ENCODE measurements around the gene TSSK2. TPM values are rescaled to one million over a fixed set of nuclear protein-coding genes. Genes with fewer than 3 reads are reported as not detected.
"Not testable (repeated sequence)": the region's sequence is repeated elsewhere in the genome, so short reads cannot be mapped to it uniquely, and the experiment has no call there.

Gene TSSK2
- polyA plus RNA-seq, 5 donors = 0.35 to 0.44 (median 0.37) TPM; not detected in 2

DNA sequence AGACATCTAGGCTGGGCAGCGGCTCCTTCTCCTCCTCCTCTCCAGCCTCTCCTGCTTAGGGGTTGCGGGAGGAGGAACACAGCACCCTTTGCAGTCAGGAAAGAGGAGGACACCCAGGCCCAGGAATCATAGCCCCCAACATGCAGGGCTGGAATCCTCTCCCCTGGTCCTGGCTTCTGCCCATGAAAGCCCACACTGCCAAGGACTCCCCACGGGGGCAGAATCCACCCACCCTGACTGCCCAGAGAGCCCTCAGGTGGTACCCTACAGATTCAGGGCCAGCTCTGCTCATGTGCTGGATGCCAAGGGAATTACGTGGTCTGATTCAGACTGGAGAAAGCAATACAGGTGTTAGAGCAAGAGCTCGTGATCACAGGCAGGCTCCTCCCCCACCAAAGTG lies 8.9 kb downstream of the TSSK2 start:
- DNase-seq = no peak

DNA sequence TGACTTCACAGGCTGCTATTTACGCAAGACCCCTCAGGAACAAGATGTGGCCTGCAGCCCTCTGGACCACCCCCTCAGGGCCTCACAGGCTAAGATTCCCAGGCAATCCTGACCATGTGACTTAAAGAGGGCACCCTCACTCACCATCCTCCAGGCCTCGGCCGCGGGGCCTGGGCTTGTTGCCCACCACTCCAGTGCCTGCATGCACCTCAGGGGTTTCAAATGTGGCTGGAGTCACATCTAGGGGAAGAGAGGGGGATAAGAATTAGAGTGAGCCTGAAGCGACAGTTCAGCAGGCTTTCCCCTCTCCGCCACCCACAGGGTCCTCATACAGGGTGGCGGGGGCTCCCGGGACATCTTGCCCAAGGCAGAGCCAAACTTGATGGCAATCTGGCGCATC lies 11.3 kb downstream of the TSSK2 start:
- DNase-seq = no peak

DNA sequence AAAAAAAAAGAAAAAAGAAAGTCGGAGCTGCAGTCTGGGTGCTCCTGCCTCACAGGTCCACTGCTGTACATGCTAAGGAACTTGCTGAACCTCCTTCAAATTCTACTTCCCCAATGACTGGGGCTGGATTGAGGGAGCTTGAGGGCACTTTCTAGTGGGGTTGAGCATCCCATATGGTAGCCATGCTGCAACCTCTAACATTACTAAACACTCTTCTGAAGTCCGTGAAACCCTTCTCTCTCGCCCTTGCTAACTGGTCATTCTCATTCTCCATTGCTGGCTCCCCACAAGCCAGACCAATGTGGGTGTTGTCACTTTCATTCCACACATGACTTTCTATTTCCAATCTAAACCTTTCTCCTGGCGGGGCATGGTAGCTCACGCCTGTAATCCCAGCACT lies 12.1 kb downstream of the TSSK2 start:
- no peak for DNase-seq

DNA sequence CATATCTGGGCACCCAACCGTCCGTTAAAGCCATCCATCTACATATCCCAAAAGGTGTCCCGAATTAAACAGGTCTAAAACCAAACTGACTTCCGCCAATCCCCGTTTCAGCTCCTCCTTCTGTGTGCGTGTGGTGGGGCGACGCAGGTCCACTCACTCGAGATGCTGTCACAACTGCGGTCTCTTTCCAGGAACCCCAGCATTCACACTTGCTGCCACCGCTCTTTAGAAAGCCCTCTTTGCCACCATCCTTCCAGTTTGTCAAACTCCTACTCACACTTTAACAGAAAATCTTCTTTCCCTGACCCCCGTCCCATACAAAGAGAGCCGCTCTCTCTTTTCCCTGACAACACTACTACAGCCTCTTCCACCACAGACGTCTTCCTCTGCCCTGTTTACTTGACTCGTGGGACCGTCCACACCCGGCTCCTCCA lies 12.9 kb downstream of the TSSK2 start:
- DNase-seq = no peak

DNA sequence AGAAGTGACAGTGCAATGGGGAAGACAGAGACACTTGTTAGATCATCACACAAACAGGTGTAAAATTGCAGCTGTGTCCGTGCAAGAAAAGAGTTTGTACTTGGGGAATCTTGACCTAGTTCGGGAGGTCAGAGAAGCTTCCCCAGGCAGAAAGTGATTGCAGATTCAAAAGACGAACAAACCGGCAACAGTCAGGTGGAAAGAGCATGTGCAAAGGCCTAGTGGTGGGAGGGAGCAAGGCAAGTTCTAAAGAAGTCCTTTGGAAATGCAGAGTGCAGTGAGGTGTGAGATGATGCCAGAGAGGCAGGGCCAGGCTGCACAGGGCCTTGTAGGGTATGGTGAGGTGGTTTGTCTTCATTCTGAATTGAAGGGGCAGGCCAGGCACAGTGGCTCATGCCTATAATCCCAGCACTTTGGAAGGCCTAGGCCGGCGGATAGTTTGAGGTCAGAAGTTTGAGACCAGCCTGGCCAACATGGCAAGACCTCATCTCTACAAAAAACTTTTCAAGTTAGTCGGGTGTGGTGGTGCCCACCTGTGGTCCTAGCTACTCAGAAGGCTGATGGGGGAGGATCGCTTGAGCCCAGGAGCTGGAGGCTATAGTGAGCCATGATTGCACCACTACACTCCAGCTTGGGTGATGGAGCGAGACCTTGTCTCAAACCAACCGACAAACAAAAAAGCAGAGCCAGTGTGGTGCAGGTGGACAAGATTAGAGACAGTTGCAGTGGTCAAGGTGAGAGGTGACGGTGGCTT lies 15.3 kb downstream of the TSSK2 start:
- no peak for DNase-seq

DNA sequence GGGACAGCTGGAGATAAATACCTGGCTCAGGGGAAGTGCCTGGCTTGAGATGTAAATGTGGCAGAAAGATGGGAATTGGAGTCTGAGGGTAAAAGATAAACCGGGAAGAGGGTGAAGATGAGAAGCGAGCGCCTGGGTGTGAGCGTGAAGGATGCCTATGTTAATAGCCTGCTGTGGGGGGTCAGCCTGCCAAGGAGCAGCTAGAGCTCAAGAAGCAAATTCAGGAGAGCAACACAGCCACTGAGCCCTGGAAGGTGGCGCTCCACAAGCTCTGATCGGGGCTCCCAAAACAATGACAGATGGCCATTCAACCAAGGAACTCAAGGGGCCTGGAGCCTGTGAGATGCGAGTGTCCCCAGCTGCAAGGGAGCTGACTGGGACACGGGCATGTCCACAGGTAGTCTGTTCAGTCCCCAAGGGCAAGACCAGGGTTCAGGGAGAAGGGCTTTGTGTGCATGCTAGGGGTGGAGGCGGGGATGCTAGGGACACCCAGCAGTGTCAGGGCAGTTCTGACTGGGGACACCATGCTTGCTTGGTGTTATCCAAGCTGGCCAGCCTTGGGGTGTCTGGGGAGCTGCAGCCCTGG lies 16.2 kb downstream of the TSSK2 start:
- no peak for DNase-seq

DNA sequence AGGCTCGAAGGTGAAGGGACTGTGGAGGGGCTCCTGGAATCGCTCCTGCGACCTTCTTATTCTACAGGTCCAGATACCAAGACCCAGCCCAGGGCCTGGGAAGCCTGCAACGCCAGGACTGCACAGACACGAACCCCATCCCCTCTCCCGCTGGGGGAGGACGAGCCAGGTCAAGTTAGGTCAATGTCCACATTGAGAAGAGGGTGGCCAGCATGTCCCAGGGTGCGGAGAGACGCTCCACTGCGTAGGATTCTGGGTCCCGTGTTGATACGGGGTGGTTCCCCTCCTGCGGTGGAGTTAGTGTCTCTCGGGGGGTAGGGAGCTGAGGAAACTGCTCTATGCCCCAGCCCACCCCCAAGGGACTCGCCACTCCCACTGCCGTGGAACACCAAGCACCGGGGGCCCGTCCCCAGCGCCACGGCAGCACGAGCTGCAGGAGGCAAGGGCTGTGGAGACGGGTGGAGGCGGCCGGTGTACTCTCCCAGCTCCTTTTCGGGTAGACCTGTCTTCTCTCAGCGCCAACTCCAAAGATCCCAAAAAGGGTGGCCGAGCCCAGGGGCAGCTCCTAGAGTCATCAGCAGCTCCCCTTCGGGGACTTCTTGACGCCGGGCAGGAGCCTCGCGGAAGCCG lies 17.4 kb downstream of the TSSK2 start:
- DNase-seq = no peak

DNA sequence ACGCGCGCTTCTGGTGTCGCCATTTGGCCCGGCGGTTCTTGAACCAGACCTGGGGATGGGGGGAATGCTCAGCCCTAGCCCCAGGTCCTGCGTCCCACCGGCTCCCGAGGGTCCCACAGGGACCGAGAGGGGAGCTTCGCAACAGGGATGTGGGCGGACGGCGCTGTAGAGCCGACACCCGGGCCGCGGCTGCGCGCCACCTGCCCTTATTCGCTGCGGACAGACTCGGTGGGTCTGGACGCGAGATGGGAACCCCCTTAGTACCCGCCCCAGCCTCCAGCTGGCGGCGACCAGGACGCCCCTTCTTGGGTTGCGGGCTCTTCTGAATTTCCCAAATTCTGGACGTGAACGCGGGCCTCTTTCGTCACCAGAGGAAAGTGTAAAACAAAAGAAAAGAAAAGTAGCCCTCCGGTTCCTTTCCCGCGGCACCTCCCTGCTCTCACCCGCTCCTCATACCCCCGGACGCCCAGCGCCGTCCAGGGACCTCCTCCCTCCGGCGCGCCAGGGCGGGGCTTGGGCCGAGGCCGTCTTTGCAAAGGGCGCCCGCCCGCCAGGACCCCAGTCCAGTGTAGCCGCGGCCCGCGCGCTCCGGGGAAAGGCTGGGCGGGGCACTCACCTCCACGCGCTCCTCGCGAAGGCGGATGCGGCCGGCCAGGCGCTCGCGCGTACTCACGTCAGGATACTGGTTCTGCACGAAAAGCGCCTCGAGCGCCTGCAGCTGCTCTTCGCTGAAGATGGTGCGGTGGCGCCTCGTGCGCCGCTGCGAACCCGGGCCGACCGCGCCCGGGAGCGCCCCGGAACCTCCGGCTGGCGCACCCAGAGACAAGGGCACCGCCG lies 18.2 kb downstream of the TSSK2 start:
- DNase-seq = no peak

DNA sequence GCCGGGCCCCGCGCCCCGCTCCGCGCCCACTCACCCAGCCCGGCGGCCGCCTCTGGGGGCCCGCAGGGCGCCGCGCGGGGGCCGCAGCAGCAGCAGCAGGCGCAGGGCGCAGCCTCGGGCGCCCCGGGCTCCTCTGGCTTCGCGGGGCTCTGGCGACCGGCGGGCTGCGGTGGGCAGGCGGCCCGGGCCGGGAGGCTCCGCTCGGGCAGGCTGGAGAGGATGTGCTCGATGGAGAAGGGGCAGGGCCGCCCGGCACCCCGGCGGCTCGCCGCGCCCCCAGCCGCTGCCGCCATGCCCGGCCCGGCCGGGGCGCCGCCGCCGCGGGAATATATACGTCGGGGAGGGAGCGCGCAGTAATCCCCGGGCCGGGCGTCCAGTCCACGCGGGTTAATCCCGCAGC lies 18.9 kb downstream of the TSSK2 start, which contains the start of gene GSC2:
Gene GSC2, minus strand, starts transcription at position 302 of the 400 bp plus-strand sequence. Its CDS starts 9 bp downstream, at position 293.
- DNase-seq = no peak

DNA sequence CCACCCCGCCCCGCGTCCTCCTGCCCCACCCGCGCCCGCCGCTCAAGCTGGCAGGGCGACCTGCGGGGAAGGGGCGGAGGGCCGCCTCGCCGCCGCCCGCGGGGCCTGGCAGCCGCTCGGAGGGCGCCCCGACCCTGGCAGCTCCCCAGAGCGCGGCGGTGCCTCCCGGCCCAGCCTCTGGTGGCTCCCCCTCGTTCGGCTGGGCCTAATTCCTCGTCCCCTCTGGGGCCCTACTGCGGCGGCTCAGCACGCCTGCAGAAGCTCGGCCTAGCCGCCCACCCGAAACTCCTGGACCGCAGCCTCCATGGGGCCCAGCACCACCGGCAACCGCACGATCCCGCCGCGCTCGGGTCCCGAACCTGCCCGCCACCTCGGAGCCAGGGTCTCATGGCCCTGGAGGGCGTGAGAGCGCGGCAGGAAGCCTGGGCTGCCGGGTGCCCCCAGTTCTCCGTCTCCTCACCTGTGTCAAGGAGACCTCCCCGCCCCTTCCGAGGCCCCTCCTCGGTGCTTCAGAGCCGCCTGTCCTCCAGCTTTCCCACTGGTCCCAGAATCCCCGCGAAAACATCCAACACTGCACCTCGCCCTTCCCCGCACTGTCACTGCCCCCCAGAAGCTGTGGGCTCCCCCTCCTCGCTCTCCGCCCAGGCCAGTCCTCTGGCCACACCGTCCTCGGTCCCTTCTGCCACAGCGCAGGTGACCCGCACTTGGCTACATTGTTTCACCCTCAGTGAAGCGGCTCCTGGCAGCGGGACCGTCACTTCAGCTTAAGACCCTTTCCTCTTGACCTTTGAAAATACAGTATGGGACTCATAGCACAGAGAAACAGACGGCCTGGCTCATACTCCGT lies 19.6 kb downstream of the TSSK2 start:
- no peak for DNase-seq

DNA sequence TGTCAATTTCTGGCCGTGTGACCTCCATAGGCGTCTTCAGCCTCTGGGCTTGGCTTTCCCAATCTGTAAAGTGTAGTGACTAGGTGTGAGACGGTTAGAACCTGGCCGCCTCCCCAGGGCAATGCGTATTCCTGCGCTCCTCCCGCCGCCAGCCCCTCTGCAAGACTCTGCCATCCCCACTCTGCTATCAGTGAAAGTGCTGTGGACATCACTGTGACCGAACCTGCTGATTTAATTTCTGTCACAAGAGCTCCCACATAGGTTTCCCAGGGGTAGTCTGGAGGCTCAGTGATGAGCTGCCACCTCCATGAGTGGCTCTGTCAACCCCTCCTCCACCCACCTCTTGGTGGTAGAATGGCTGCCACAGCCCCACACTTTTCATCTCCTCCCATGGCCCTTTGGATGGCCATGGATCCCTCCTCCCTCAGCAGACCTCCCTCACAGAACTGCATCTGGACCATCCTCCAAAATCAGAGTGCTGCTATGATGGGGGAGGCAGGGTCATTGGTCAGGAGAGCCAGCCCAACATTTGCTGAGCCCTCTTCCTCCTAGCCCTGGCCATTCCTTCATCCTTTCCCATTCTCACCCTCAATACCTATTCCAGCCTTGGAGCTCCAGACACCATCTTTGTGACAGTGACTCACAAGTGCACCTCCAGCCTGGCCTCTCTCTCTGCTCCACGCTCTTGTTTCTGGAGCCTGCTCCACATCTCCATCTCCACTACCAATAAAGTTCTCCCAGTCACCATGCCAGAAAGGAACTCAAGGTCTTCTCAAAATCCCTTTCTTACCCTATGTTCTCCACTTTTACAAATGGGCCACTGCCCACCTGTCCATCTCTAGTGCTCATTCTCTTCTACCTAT lies 20.5 kb downstream of the TSSK2 start:
- DNase-seq = no peak

DNA sequence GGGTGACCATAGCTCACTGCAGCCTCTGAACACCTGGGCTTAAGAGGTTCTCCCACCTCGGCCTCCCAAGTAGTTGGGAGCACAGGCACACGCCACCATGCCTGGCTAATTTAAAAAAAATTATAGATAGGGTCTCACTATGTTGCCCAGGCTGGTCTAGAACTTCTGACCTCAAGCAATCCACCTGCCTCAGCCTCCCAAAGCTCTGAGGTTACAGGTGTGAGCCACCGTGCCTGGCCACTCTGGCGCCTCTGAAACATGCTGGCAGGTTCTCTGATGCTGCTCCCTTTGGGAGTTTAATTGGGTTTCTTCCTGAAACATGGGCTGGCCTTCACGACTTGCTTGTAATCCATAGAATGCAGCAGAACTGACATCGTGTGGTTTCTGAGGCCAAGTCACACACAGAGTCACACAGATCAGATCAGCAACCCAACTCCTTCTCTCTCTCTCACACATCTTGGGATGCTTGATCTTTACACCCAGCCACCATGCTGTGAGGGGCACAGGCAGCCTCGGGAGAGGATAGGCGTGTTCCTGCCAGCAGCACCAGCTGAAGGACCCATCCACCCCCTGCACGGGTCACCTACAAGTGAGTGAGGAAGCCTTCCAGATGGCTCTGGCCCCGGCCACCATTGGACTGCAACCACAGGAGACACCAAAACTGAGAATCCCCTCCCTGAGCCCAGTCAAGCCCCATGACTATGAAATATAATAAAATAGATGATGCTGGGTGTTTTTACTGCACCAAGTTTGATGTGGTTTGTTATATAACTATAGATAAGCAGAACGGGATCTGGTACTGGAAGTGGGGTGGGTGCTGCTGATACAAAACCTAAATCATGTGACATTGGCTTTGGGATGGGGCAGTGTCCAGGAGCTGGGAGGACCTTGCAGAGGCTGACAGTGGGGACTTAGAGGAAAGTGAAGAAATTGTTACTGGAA lies 22.1 kb downstream of the TSSK2 start:
- no peak for DNase-seq

DNA sequence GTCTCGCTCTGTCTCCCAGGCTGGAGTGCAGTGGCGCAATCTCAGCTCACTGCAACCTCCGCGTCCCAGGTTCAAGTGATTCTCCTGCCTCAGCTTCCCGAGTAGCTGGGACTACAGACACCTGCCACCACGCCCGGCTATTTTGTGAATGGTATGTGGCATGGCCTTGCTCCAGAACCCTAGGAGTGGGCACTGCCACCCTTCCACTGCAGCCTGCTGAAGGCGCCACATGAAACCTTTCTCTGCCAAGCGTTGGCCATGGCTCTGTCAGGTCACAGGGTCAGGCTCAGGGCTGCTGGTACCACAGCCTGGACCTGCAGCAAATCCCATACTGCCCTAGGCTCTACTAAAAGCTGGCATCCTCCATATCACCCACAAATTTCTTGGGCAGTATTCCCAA lies 25.0 kb downstream of the TSSK2 start:
- DNase-seq = not testable (repeated sequence)

DNA sequence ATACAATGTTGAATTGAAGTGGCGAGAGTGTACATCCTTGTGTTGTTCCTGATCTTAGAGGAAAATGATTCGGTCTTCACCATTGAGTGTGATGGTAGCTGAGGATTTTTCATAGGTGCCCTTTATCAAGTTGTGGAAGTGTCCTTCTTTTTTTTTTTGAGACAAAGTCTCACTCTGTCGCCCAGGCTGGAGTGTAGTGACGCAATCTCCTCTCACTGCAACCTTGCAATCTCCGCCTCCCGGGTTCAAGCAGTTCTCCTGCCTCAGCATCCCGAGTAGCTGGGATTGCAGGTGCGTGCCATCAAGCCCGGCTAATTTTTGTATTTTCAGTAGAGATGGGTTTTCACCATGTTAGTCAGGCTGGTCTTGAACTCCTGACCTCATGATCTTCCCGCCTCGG lies 27.5 kb downstream of the TSSK2 start:
- DNase-seq = not testable (repeated sequence)

DNA sequence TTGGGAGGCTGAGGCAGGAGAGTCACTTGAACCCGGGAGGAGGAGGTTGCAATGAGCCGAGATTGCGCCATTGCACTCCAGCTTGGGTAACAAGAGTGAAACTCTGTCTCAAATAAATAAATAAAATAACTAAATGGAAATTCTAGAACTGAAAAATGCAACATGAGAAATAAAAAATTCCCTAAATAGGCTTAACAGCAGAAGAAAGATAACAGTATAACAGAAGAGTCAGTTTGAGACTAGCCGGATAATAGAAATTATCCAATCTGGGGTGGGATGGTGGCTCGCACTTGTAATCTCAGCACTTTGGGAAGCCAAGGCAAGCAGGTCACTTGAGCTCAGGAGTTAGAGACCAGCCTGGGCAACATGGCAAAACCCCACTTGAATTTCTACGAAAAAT lies 33.3 kb downstream of the TSSK2 start:
- DNase-seq = no peak

DNA sequence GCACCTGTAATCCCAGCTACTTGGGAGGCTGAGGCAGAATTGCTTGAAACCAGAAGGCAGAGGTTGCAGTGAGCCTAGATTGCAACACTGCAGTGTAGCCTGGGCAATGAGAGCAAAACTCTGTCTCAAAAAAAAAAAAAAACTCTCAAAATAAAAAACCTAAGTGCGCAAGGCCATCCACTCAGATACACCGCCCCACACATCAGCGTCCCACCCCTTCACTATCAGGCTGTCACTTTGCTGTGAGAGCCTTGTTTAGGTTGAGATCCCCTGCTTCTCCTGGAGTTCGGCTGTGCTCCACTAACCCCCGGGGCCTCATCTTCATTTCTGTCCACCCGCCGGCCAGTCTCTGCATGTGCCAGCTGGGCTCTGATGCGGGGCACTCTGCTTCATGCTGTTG lies 35.3 kb downstream of the TSSK2 start:
- DNase-seq = no peak

DNA sequence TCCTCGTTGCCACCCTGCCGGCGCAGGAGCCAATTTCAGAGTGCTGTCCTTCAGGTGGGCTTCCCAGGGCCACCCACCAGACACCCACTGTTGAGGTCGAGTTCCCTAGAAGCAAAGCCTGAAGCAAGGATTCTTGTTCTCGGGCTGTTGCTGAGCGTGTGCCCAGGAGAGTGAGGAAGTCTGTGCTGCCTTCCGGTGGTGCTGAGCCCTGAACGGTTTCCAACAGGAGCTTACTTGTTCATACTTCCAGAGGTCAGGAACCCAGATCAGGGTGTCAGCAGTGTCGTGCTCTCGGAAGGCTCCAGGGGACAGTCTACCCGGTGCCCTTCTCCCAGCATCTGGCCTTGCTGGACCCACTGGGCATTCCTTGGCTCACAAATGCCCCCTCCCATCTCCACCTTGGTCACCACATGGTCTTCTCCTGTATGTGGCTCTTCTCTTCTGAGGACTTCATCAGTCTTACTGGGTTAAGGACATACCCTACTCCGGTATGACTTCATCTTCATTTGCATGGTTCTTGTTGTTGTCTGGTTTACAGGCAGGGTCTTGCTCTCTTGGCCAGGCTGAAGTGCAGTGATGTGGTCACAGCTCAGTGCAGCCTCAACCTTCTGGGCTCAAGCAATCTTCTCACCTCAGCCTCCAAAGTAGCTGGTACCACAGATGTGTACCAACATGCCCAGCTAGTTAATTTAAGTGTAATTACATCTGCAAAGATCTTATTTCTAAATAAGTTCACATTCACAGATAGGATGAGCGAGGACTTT lies 36.2 kb downstream of the TSSK2 start:
- DNase-seq = no peak

All from right lung (tissue), 5 donors.